Measurements from ENCODE around the gene BCKDK.

The BCKDK gene

DNA sequence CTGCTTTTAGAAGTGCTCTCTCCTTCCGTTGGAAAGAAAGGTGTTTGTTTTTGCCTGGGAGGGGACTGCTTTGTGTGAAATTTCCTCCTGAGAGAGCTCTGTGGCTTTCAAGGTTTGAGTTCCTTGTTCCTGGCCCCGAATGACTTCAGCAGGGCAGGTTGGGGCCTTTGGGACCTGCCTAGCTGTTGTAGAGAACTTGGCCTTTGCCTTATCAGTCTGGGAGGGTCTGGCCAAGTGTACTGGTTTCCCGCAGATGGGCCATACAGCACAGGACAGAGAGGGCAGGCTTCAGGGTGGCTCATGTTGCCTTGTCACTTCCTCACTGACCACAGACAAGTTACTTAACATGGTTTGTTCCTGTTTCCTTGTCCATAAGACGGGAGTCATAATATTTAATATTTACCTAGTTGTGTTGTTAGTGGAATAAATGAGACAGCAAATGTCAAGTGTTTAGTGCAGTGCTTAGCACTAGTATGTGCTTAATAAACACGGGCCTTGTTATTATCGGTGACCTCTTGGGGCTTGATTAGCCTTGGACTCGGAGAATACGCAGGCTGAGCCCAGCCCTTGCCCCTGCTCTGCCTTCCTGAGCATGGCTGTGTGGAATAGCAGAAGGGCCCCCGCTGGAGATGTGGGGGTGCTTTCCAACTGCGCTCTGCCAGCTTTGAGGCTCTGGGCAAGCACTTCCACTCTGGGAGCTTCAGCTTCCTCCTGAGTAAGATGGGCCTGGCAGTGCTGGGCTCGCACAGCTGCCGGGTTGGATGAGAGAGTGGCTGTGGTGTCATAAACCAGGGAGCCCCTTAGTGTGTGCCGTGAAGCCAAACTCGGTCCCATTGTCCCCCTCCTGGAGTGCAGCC is 20.8 kb downstream of the BCKDK start (continued):
- TF ChIP-seq PPARA (CRISPR knock-in tag; IDR thresholded peaks at IDR 0.05; ENCODE audit: borderline replicate concordance): no peak
- no peak for TF ChIP-seq POU6F1 (CRISPR knock-in tag; IDR thresholded peaks at IDR 0.05; ENCODE audit: borderline replicate concordance, low read depth)
- TF ChIP-seq CSDC2 (CRISPR knock-in tag; IDR thresholded peaks at IDR 0.05): no peak
- TF ChIP-seq TOX (CRISPR knock-in tag; IDR thresholded peaks at IDR 0.05; ENCODE audit: borderline replicate concordance): no peak

DNA sequence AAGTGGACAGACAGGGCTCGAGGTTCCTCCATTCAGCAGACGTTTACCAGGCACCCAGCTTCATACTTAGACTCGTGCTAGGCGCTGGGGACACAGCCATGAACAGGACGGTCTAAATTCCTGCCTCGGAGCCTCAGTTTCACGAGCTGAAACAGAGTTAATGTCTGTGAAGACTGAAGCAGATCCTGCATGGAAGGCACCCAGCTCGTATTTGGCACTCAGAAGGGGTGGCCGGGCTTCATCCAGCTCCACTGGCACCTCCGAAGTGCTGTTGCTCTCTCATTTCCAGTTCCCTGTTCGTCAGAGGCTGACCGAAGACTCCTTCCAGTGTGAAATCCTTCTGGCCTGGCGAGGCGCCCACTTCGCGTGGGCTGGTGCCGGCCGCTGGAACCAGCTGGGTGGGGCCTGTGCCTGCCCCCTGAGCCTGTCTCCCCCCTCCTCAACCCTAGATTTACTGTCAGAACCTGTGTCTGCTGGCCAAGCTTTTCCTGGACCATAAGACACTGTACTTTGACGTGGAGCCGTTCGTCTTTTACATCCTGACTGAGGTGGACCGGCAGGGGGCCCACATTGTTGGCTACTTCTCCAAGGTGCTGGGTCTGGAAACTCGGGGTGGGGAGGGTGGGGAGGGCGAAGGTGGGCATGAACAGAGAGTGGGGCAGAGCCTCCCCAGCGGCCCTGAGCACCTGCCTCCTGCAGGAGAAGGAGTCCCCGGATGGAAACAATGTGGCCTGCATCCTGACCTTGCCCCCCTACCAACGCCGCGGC is 21.6 kb downstream of the BCKDK start:
- no peak for ATAC-seq
- TF ChIP-seq POU6F1 (CRISPR knock-in tag; IDR thresholded peaks at IDR 0.05; ENCODE audit: borderline replicate concordance, low read depth) (no peak), ZC3H10 (CRISPR knock-in tag; IDR thresholded peaks at IDR 0.05) (no peak), ZNF565 (CRISPR knock-in tag; conservative IDR thresholded peaks at IDR 0.05; ENCODE audit: low read depth) (no peak), GLIS3 (CRISPR knock-in tag; IDR thresholded peaks at IDR 0.05) (no peak), CSRNP3 (CRISPR knock-in tag; IDR thresholded peaks at IDR 0.05) (no peak), ZFP30 (CRISPR knock-in tag; IDR thresholded peaks at IDR 0.05) (no peak), ZNF70 (CRISPR knock-in tag; IDR thresholded peaks at IDR 0.05) (no peak), PPARA (CRISPR knock-in tag; IDR thresholded peaks at IDR 0.05; ENCODE audit: borderline replicate concordance) (no peak), BACH2 (CRISPR knock-in tag; IDR thresholded peaks at IDR 0.05; ENCODE audit: borderline replicate concordance) (no peak), CSDC2 (CRISPR knock-in tag; IDR thresholded peaks at IDR 0.05) (no peak), TOX (CRISPR knock-in tag; IDR thresholded peaks at IDR 0.05; ENCODE audit: borderline replicate concordance) (no peak), ZFP3 (CRISPR knock-in tag; IDR thresholded peaks at IDR 0.05) (no peak), ZNF8 (CRISPR knock-in tag; IDR thresholded peaks at IDR 0.05) (no peak), ESRRG (CRISPR knock-in tag; IDR thresholded peaks at IDR 0.05) (no peak), OSR1 (CRISPR knock-in tag; IDR thresholded peaks at IDR 0.05) (no peak), RARB (CRISPR knock-in tag; IDR thresholded peaks at IDR 0.05) (no peak), SNAI2 (CRISPR knock-in tag; IDR thresholded peaks at IDR 0.05) (no peak), ARNTL (CRISPR knock-in tag; IDR thresholded peaks at IDR 0.05; ENCODE audit: borderline replicate concordance, low read depth) (no peak)
- TF ChIP-seq, protein P1, sequence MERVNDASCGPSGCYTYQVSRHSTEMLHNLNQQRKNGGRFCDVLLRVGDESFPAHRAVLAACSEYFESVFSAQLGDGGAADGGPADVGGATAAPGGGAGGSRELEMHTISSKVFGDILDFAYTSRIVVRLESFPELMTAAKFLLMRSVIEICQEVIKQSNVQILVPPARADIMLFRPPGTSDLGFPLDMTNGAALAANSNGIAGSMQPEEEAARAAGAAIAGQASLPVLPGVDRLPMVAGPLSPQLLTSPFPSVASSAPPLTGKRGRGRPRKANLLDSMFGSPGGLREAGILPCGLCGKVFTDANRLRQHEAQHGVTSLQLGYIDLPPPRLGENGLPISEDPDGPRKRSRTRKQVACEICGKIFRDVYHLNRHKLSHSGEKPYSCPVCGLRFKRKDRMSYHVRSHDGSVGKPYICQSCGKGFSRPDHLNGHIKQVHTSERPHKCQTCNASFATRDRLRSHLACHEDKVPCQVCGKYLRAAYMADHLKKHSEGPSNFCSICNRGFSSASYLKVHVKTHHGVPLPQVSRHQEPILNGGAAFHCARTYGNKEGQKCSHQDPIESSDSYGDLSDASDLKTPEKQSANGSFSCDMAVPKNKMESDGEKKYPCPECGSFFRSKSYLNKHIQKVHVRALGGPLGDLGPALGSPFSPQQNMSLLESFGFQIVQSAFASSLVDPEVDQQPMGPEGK (CRISPR knock-in tag; IDR thresholded peaks at IDR 0.05; ENCODE audit: borderline replicate concordance): no peak
- TF ChIP-seq, protein P2, sequence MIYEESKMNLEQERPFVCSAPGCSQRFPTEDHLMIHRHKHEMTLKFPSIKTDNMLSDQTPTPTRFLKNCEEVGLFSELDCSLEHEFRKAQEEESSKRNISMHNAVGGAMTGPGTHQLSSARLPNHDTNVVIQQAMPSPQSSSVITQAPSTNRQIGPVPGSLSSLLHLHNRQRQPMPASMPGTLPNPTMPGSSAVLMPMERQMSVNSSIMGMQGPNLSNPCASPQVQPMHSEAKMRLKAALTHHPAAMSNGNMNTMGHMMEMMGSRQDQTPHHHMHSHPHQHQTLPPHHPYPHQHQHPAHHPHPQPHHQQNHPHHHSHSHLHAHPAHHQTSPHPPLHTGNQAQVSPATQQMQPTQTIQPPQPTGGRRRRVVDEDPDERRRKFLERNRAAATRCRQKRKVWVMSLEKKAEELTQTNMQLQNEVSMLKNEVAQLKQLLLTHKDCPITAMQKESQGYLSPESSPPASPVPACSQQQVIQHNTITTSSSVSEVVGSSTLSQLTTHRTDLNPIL (CRISPR knock-in tag; IDR thresholded peaks at IDR 0.05; ENCODE audit: low read depth): no peak

GRCh38 chr16:31130336-31130891 is 22.2 kb downstream of the BCKDK start:
- TF ChIP-seq ZFP30 (CRISPR knock-in tag; IDR thresholded peaks at IDR 0.05) (no peak), TSHZ2 (CRISPR knock-in tag; IDR thresholded peaks at IDR 0.05) (no peak), GLIS3 (CRISPR knock-in tag; IDR thresholded peaks at IDR 0.05) (no peak), TCF4 (CRISPR knock-in tag; IDR thresholded peaks at IDR 0.05; ENCODE audit: borderline replicate concordance) (no peak), TOX (CRISPR knock-in tag; IDR thresholded peaks at IDR 0.05; ENCODE audit: borderline replicate concordance) (no peak)
- no peak for ATAC-seq
